Measurements from ENCODE around the gene AUP1. TPM values are rescaled to one million over a fixed set of nuclear protein-coding genes. Genes with fewer than 3 reads are reported as not detected.
A peak's percentile ranks its signal among the peaks of the same experiment; 100 is the strongest.

Gene AUP1
- polyA plus RNA-seq, 1 donor from 2014 or later = 108 TPM

- Mint-ChIP-seq H3K4me1 (peaks cover 27 to 32% (median 27%) of the 10 kb centered on the region in 3 donors), H3K27ac (peak overlapping the region in 2 of 3 donors; percentile 12 to 56), H3K27me3 (peaks cover 38% of the 10 kb centered on the region), H3K36me3 (peaks cover 14% of the 10 kb centered on the region), H3K4me3 (peak overlapping the region; percentile 44 to 86 (median 83)), H3K9me3 (peaks cover 0 to 3% (median 0%) of the 10 kb centered on the region in 3 donors)
Observed at GRCh38 chr2:74504591-74504990, 24.9 kb downstream of the AUP1 start.

GRCh38 chr2:74503506-74504475, 25.7 kb downstream of the AUP1 start:
- peak overlapping the region; percentile 72 to 88 (median 84) for H3K4me3 Mint-ChIP-seq
- H3K4me1 Mint-ChIP-seq = peaks cover 31 to 35% (median 32%) of the 10 kb centered on the region in 3 donors
- H3K27ac Mint-ChIP-seq = peak overlapping the region in 2 of 3 donors; percentile 39 to 90
- peaks cover 14% of the 10 kb centered on the region for H3K36me3 Mint-ChIP-seq
- peaks cover 44% of the 10 kb centered on the region for H3K27me3 Mint-ChIP-seq
- peaks cover 0 to 3% (median 0%) of the 10 kb centered on the region in 3 donors for H3K9me3 Mint-ChIP-seq

GRCh38 chr2:74502720-74503505, 26.6 kb downstream of the AUP1 start:
- H3K4me1 Mint-ChIP-seq = peaks cover 29 to 35% (median 32%) of the 10 kb centered on the region in 3 donors
- peak overlapping the region; percentile 39 to 95 (median 90) for H3K27ac Mint-ChIP-seq
- H3K9me3 Mint-ChIP-seq = peaks cover 0 to 3% (median 0%) of the 10 kb centered on the region in 3 donors
- peak overlapping the region; percentile 72 to 88 (median 84) for H3K4me3 Mint-ChIP-seq
- peaks cover 52% of the 10 kb centered on the region for H3K27me3 Mint-ChIP-seq
- H3K36me3 Mint-ChIP-seq = peaks cover 14% of the 10 kb centered on the region

GRCh38 chr2:74502147-74502719, 27.3 kb downstream of the AUP1 start:
- peaks cover 30 to 31% (median 30%) of the 10 kb centered on the region in 3 donors for H3K4me1 Mint-ChIP-seq
- peak overlapping the region in 2 of 3 donors; percentile 90 to 95 for H3K27ac Mint-ChIP-seq
- H3K4me3 Mint-ChIP-seq = peak overlapping the region; percentile 72 to 88 (median 84)
- H3K36me3 Mint-ChIP-seq = peaks cover 13% of the 10 kb centered on the region
- H3K9me3 Mint-ChIP-seq = peaks cover 0 to under 1% (median 0%) of the 10 kb centered on the region in 3 donors
- peaks cover 52% of the 10 kb centered on the region for H3K27me3 Mint-ChIP-seq

- H3K4me3 Mint-ChIP-seq = peak overlapping the region in 3 of 4 donors; percentile 70 to 88 (median 86)
- peak overlapping the region in 2 of 3 donors; percentile 72 to 90 for H3K27ac Mint-ChIP-seq
- peaks cover 51% of the 10 kb centered on the region for H3K27me3 Mint-ChIP-seq
- H3K9me3 Mint-ChIP-seq = no peaks in the 10 kb centered on the region
- H3K4me1 Mint-ChIP-seq = peaks cover 23 to 25% (median 24%) of the 10 kb centered on the region in 3 donors
- H3K36me3 Mint-ChIP-seq = peaks cover 12% of the 10 kb centered on the region
Observed at GRCh38 chr2:74501335-74502071, 28.0 kb downstream of the AUP1 start.

- Mint-ChIP-seq H3K4me3 (peak overlapping the region in 2 of 4 donors; percentile 33 to 86), H3K9me3 (no peaks in the 10 kb centered on the region), H3K4me1 (peaks cover 22 to 24% (median 23%) of the 10 kb centered on the region in 3 donors), H3K27me3 (peaks cover 51% of the 10 kb centered on the region), H3K36me3 (peaks cover 11% of the 10 kb centered on the region), H3K27ac (peak overlapping the region in 1 of 3 donors; percentile 90)
Observed at GRCh38 chr2:74500578-74500946, 28.9 kb downstream of the AUP1 start.

- H3K27ac Mint-ChIP-seq = peak overlapping the region in 2 of 3 donors; percentile 53 to 90
- peaks cover 22 to 24% (median 23%) of the 10 kb centered on the region in 3 donors for H3K4me1 Mint-ChIP-seq
- peaks cover 8% of the 10 kb centered on the region for H3K36me3 Mint-ChIP-seq
- H3K9me3 Mint-ChIP-seq = no peaks in the 10 kb centered on the region
- peak overlapping the region; percentile 25 to 86 (median 46) for H3K4me3 Mint-ChIP-seq
- peaks cover 51% of the 10 kb centered on the region for H3K27me3 Mint-ChIP-seq
Observed at GRCh38 chr2:74499940-74500577, 29.4 kb downstream of the AUP1 start.

GRCh38 chr2:74499267-74499939, 30.1 kb downstream of the AUP1 start, which contains the start of gene LBX2:
Gene LBX2, minus strand, starts transcription at chr2:74499603. Its CDS starts 66 bp downstream, at chr2:74499537.
- H3K36me3 Mint-ChIP-seq = peaks cover 1% of the 10 kb centered on the region
- peak within 1 kb of the TSS; percentile 86 to 94 (median 91) for H3K4me3 Mint-ChIP-seq
- peak within 1 kb of the TSS; percentile 79 to 90 (median 86) for H3K27ac Mint-ChIP-seq
- H3K4me1 Mint-ChIP-seq = peaks cover 16 to 24% (median 23%) of the 10 kb centered on the region in 3 donors
- H3K9me3 Mint-ChIP-seq = no peaks in the 10 kb centered on the region
- H3K27me3 Mint-ChIP-seq = peaks cover 48% of the 10 kb centered on the region

- peaks cover 42% of the 10 kb centered on the region for H3K27me3 Mint-ChIP-seq
- H3K36me3 Mint-ChIP-seq = no peaks in the 10 kb centered on the region
- H3K4me3 Mint-ChIP-seq = peak overlapping the region; percentile 67 to 94 (median 91)
- peak overlapping the region; percentile 41 to 86 (median 79) for H3K27ac Mint-ChIP-seq
- H3K4me1 Mint-ChIP-seq = peaks cover 12 to 20% (median 19%) of the 10 kb centered on the region in 3 donors
- no peaks in the 10 kb centered on the region for H3K9me3 Mint-ChIP-seq
Observed at GRCh38 chr2:74498500-74499266, 30.8 kb downstream of the AUP1 start.

GRCh38 chr2:74497777-74498499, 31.6 kb downstream of the AUP1 start:
- Mint-ChIP-seq H3K36me3 (no peaks in the 10 kb centered on the region), H3K27ac (peak overlapping the region in 2 of 3 donors; percentile 41 to 86), H3K4me3 (peak overlapping the region; percentile 67 to 94 (median 91)), H3K4me1 (peaks cover 12 to 17% (median 15%) of the 10 kb centered on the region in 3 donors), H3K27me3 (peaks cover 35% of the 10 kb centered on the region), H3K9me3 (no peaks in the 10 kb centered on the region)

GRCh38 chr2:74496997-74497776, 32.3 kb downstream of the AUP1 start:
- peaks cover 10 to 17% (median 12%) of the 10 kb centered on the region in 3 donors for H3K4me1 Mint-ChIP-seq
- H3K27ac Mint-ChIP-seq = no peak overlapping the region
- no peaks in the 10 kb centered on the region for H3K36me3 Mint-ChIP-seq
- H3K27me3 Mint-ChIP-seq = peaks cover 28% of the 10 kb centered on the region
- H3K9me3 Mint-ChIP-seq = no peaks in the 10 kb centered on the region
- peak overlapping the region in 3 of 4 donors; percentile 9 to 89 (median 48) for H3K4me3 Mint-ChIP-seq
